SK-N-SH (cell line): Measurements from ENCODE around the gene TCAF1.

Experiments
- CTCF ChIP-seq: fragments of 200-600 bp; sonication (generic); IDR thresholded peaks from 2 replicates; pipeline ENCODE4 v1.6.1; 2017; ENCODE audit warnings: antibody characterized with exemption, mild to moderate bottlenecking, moderate library complexity
- EP300 ChIP-seq, 2 experiments: IDR thresholded peaks; 2 replicates each; pipeline versions ENCODE4 v1.4.0 to v1.6.1; 2012; ENCODE audit warnings: borderline replicate concordance in 1 of 2, low read depth in 1 of 2, low read length in 1 of 2
- EZH2phosphoT487 ChIP-seq: fragments of 200-600 bp; sonication (generic); IDR thresholded peaks from 2 replicates; pipeline ENCODE4 v1.6.1; 2017; ENCODE audit warnings: low read depth, mixed run types, mild to moderate bottlenecking, antibody characterized with exemption, moderate library complexity, borderline replicate concordance
- FOXM1 ChIP-seq: IDR thresholded peaks from 2 replicates; pipeline ENCODE4 v1.4.0; 2012; ENCODE audit warnings: low read depth, mild to moderate bottlenecking
- TAF1 ChIP-seq: IDR thresholded peaks from 2 replicates; pipeline ENCODE4 v1.6.1; 2012; ENCODE audit warnings: low read depth, mild to moderate bottlenecking, low read length, moderate library complexity, borderline replicate concordance

GRCh38 chr7:143936087-143937009, 34.4 kb upstream of the TCAF1 start:
- peak; percentile 35; the same call in 1 of the 2 replicates for TF ChIP-seq TAF1
- peak; percentile 61; the same call in 1 of the 2 replicates for TF ChIP-seq FOXM1
- TF ChIP-seq EP300 (IDR thresholded peaks at IDR 0.05; ENCODE audit: borderline replicate concordance in 1 of 2, low read depth in 1 of 2, low read length in 1 of 2), result peak; percentile 82 to 96
- TF ChIP-seq CTCF, result no peak
- TF ChIP-seq EZH2phosphoT487, result no peak
